Fibroblast of pulmonary artery (primary cell): Measurements from ENCODE around the gene NAV3.

ENCODE experiments used
- DNase-seq: peaks from one replicate; pipeline ENCODE4 v3.0.0-alpha.2; 2010; ENCODE audit warnings: low read depth
- H3K4me3 ChIP-seq: replicated peaks from 2 replicates; pipeline ENCODE4 v1.5.1; 2011; ENCODE audit warnings: low read depth, mild to moderate bottlenecking, control low read depth, low read length, moderate library complexity
- TF ChIP-seq, protein P1 (sequence below): IDR thresholded peaks from 2 replicates; pipeline ENCODE4 v1.5.1; 2011; ENCODE audit warnings: mild to moderate bottlenecking, control low read depth, low read length, inconsistent platforms; ENCODE audit errors: missing control alignments

Gene NAV3

DNA sequence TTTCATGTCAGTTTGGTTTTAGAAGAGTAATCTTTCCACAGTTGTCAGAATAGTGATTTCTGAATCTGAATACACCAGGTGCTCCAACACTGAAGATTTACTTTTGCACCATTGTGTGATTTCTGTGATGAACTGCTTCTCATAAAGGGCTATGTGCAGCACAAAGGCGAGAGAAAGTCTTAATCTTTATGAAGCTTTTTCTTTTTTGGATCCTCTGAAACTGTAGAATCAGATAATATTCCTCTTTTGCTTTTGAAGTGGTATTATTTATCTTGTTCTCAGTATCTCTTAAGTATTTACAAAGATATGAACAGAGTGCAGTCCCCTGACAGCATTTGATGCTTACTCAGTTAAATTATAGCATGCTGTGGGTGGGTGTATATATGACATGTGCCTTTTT lies 207.8 kb downstream of the NAV3 start:
- DNase-seq: no peak
- TF ChIP-seq, protein P1, sequence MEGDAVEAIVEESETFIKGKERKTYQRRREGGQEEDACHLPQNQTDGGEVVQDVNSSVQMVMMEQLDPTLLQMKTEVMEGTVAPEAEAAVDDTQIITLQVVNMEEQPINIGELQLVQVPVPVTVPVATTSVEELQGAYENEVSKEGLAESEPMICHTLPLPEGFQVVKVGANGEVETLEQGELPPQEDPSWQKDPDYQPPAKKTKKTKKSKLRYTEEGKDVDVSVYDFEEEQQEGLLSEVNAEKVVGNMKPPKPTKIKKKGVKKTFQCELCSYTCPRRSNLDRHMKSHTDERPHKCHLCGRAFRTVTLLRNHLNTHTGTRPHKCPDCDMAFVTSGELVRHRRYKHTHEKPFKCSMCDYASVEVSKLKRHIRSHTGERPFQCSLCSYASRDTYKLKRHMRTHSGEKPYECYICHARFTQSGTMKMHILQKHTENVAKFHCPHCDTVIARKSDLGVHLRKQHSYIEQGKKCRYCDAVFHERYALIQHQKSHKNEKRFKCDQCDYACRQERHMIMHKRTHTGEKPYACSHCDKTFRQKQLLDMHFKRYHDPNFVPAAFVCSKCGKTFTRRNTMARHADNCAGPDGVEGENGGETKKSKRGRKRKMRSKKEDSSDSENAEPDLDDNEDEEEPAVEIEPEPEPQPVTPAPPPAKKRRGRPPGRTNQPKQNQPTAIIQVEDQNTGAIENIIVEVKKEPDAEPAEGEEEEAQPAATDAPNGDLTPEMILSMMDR: no peak
- H3K4me3 ChIP-seq: no peak overlapping the region

DNA sequence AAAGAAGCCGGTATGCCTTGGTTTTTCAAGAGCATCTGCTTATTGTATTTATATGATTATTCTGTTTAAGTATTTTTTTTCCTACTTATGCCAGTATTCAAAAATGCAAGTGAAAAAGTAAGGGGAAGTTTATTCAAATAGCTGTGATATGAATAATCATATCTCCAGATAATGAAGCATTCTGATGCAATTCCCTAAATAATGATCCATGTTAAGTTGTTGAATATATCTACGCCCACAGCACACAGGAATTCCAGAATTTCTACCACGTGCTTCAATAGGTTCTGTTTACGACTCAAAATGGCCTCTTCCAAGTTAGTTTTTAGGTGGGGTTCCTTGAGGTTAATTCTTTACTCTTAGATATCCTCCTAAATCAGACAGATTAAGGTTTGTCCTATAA lies 208.3 kb downstream of the NAV3 start:
- no peak overlapping the region for H3K4me3 ChIP-seq
- TF ChIP-seq, protein P1: no peak
- peak; percentile 32 for DNase-seq

DNA sequence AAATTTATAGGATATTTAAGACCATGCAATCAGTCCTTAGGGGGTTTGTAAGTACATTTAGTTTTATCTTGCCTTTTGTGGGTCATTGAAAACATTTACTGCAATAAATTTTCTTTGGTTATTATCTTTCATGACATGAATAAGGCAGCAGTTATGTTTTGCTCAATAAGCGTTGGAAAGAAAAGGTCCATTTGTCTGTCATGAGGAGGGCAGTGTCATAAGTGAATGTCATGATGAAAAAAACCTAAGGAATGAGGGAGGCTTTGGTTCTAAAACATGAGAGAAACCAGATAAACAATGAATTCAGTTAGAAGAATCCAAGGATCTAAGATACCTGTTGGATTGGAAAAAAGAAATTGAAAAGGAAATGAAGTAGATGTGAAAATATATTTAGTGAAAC lies 209.4 kb downstream of the NAV3 start:
- TF ChIP-seq, protein P1: no peak
- DNase-seq: peak; percentile 16

DNA sequence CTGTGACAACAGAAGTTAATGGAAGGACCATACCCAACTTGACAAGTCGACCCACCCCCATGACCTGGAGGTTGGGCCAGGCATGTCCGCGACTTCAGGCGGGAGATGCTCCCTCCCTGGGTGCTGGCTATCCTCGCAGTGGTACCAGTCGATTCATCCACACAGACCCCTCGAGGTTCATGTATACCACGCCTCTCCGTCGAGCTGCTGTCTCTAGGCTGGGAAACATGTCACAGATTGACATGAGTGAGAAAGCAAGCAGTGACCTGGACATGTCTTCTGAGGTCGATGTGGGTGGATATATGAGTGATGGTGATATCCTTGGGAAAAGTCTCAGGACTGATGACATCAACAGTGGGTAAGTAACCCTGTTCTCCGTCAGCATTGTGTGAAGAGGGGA lies 220.1 kb downstream of the NAV3 start:
- no peak overlapping the region for H3K4me3 ChIP-seq
- no peak for DNase-seq
- TF ChIP-seq, protein P1: no peak

More for the DNA sequence above, 209.4 kb downstream of the NAV3 start:
- no peak overlapping the region for H3K4me3 ChIP-seq

DNA sequence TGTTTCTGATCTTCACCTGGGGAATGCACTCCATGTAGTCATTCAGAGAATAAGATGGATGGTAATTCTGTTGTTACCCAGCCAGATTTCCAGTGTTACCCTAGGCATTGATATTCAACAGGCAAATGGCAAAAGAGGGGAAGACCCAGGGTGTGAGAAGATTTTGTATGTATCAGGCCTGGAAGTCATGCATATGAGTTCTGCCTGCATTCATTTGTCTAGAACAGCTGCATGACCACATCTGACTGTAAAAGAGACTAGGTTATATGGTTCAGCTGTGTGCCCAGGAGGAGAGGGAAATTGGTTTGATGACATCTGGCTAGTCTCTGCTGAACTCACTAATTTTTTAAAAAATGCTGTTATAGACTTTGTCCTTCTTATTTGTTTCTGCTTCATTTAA lies 224.9 kb downstream of the NAV3 start:
- DNase-seq: no peak
- TF ChIP-seq, protein P1: no peak
- no peak overlapping the region for H3K4me3 ChIP-seq

DNA sequence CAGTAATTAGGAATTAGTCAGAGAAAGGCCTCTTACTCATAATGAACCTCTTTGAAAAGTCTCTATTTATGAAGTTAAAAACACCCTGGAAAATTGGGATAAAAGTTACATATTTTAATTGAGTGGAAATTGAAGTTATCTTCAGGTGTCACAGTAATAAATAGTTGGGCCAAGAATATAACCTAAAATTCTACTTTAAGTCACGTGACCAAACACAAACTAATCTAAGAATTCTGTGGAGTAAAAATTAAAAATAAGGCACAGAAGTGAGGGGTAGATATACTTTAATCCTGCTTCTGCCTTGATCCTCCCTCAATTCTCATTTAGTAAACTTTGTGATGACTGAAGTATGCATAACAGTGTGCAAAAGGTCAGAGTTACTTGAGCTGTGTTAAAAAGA lies 226.4 kb downstream of the NAV3 start:
- DNase-seq: no peak
- no peak overlapping the region for H3K4me3 ChIP-seq
- TF ChIP-seq, protein P1: no peak

DNA sequence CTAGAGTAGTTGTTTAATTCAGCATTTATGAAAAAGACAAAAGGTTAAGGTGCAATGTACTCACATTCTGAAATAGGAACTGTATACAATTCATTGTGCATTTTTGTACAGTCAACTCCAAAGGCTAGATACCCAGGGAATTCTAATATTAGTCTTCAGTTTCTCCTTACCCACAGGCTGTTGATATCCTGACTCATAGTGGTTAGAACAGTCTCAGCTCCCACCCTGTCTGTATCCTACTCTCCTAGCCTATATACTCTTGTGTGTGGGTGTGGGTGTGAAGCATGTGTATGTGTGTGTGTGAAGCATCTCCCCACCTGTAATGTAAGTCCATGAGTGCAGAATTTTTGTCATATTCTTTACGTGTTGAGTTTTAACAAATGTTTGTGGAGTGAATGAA lies 229.5 kb downstream of the NAV3 start:
- peak; percentile 55 for DNase-seq
- H3K4me3 ChIP-seq: no peak overlapping the region
- TF ChIP-seq, protein P1: no peak
